NCI-H2196 (cell line): ENCODE data around the gene P4HA3.

Experiments used
- DNase-seq: peaks from one replicate; lab custom pipeline; 2025; ENCODE audit not compliant: unreplicated experiment; lab: John Stamatoyannopoulos, UW

Gene P4HA3

GRCh38 chr11:74268456-74268855, 43.0 kb downstream of the P4HA3 start:
- no peak for DNase-seq

- no peak for DNase-seq
Observed at GRCh38 chr11:74267014-74267413, 44.4 kb downstream of the P4HA3 start.

GRCh38 chr11:74265256-74265655, 46.2 kb downstream of the P4HA3 start:
- no peak for DNase-seq

GRCh38 chr11:74262725-74263124, 48.7 kb downstream of the P4HA3 start:
- no peak for DNase-seq

GRCh38 chr11:74257959-74258553, 53.4 kb downstream of the P4HA3 start:
- peak; percentile 21 for DNase-seq

- no peak for DNase-seq
Observed at GRCh38 chr11:74256378-74257133, 54.9 kb downstream of the P4HA3 start.

- peak; percentile 73 for DNase-seq
Observed at GRCh38 chr11:74255741-74256375, 55.6 kb downstream of the P4HA3 start.

GRCh38 chr11:74253361-74253760, 58.1 kb downstream of the P4HA3 start:
- DNase-seq: no peak

GRCh38 chr11:74249496-74249895, 61.9 kb downstream of the P4HA3 start:
- DNase-seq: no peak

- no peak for DNase-seq
Observed at GRCh38 chr11:74248469-74248868, 63.0 kb downstream of the P4HA3 start.

- DNase-seq: no peak
Observed at GRCh38 chr11:74238243-74238642, 73.2 kb downstream of the P4HA3 start.

- no peak for DNase-seq
Observed at GRCh38 chr11:74237541-74237940, 73.9 kb downstream of the P4HA3 start.

- DNase-seq: no peak
Observed at GRCh38 chr11:74235121-74235520, 76.3 kb downstream of the P4HA3 start.

GRCh38 chr11:74233683-74234082, 77.8 kb downstream of the P4HA3 start:
- DNase-seq: no peak

GRCh38 chr11:74232311-74232950, 79.0 kb downstream of the P4HA3 start:
- DNase-seq: no peak

- DNase-seq: no peak
Observed at GRCh38 chr11:74226907-74227306, 84.5 kb downstream of the P4HA3 start.

- no peak for DNase-seq
Observed at GRCh38 chr11:74225565-74225964, 85.9 kb downstream of the P4HA3 start.

GRCh38 chr11:74221816-74222215, 89.6 kb downstream of the P4HA3 start:
- no peak for DNase-seq

- no peak for DNase-seq
Observed at GRCh38 chr11:74220376-74220775, 91.1 kb downstream of the P4HA3 start.
